Keratinocyte (primary cell): Measurements from ENCODE around the gene ABLIM2. TPM values are rescaled to one million over a fixed set of nuclear protein-coding genes. Genes with fewer than 3 reads are reported as not detected.
"Not testable (repeated sequence)": the region's sequence is repeated elsewhere in the genome, so short reads cannot be mapped to it uniquely, and the experiment has no call there.

Experiments used
- DNase-seq: peaks from one replicate; pipeline ENCODE4 v3.0.0-alpha.2; 2011; ENCODE audit warnings: low read depth, missing footprints, low spot score
- FAIRE-seq: peaks from 2 replicates; lab custom pipeline; 2011; peaks lifted over from hg19 to GRCh38; lab: Jason Lieb, UNC
- H2AFZ ChIP-seq: 2 replicates; pipeline ENCODE4 v1.6.0; 2012; ENCODE audit warnings: low read length, control low read depth, inconsistent platforms; ENCODE audit not compliant: control insufficient read depth
- H3K27ac ChIP-seq: 2 replicates; pipeline ENCODE4 v1.5.1; 2011; ENCODE audit warnings: low read length; ENCODE audit not compliant: control insufficient read depth, insufficient read depth
- H3K27me3 ChIP-seq: 3 replicates; pipeline ENCODE4 v1.6.0; 2011; ENCODE audit warnings: low read length; ENCODE audit not compliant: control insufficient read depth, insufficient read depth; ENCODE audit errors: extremely low read depth
- H3K36me3 ChIP-seq, 2 experiments: 2 replicates in 1 of 2; 3 replicates in 1 of 2; pipeline ENCODE4 v1.5.1; 2011; ENCODE audit warnings: low read length in 2 of 2, mild to moderate bottlenecking in 1 of 2; ENCODE audit not compliant: control insufficient read depth in 2 of 2, insufficient read depth in 2 of 2; ENCODE audit errors: extremely low read depth in 1 of 2
- H3K4me1 ChIP-seq: 3 replicates; pipeline ENCODE4 v1.5.1; 2011; ENCODE audit warnings: low read length; ENCODE audit not compliant: control insufficient read depth, insufficient read depth; ENCODE audit errors: extremely low read depth
- H3K4me2 ChIP-seq: 3 replicates; pipeline ENCODE4 v1.6.0; 2011; ENCODE audit warnings: low read depth, low read length; ENCODE audit not compliant: control insufficient read depth, insufficient read depth; ENCODE audit errors: extremely low read depth
- H3K4me3 ChIP-seq, 3 experiments: fragments of 200-600 bp in 1 of 3; sonication (generic) in 1 of 3; 2 replicates in 2 of 3; 3 replicates in 1 of 3; pipeline ENCODE4 v1.5.1; 2011 to 2016; ENCODE audit warnings: low read length in 3 of 3, mild to moderate bottlenecking in 3 of 3, control low read depth in 2 of 3, inconsistent platforms in 1 of 3, low read depth in 1 of 3, mixed read lengths in 1 of 3, mixed run types in 1 of 3, moderate library complexity in 1 of 3; ENCODE audit not compliant: control insufficient read depth in 2 of 3, insufficient read depth in 2 of 3; ENCODE audit errors: extremely low read depth in 1 of 3
- H3K79me2 ChIP-seq: 2 replicates; pipeline ENCODE4 v1.6.0; 2012; ENCODE audit warnings: low read length; ENCODE audit not compliant: control insufficient read depth, insufficient read depth
- H3K9ac ChIP-seq: 3 replicates; pipeline ENCODE4 v1.6.0; 2011; ENCODE audit warnings: low read length; ENCODE audit not compliant: control insufficient read depth, insufficient read depth; ENCODE audit errors: extremely low read depth
- H3K9me1 ChIP-seq: 3 replicates; pipeline ENCODE4 v1.6.0; 2011; ENCODE audit warnings: low read length; ENCODE audit not compliant: control insufficient read depth, insufficient read depth; ENCODE audit errors: extremely low read depth
- H3K9me3 ChIP-seq: 2 replicates; pipeline ENCODE4 v1.5.1; 2012; ENCODE audit warnings: low read depth, low read length; ENCODE audit not compliant: control insufficient read depth
- H4K20me1 ChIP-seq: 3 replicates; pipeline ENCODE4 v1.6.0; 2011; ENCODE audit warnings: low read length; ENCODE audit not compliant: control insufficient read depth, insufficient read depth; ENCODE audit errors: extremely low read depth
- CTCF ChIP-seq, 3 experiments: IDR thresholded peaks in 1 of 3; conservative IDR thresholded peaks in 1 of 3; optimal IDR thresholded peaks in 1 of 3; 2 replicates in 2 of 3; 3 replicates in 1 of 3; pipeline versions ENCODE3 to v1.5.1; 2011; ENCODE audit warnings: low read length in 3 of 3, mild to moderate bottlenecking in 3 of 3, moderate library complexity in 2 of 3, control low read depth in 1 of 3, inconsistent platforms in 1 of 3; ENCODE audit not compliant: insufficient read depth in 2 of 3; ENCODE audit errors: extremely low read depth in 1 of 3
- EZH2 ChIP-seq: IDR thresholded peaks from one replicate; pipeline ENCODE4 v1.6.1; 2012; ENCODE audit warnings: inconsistent platforms, mild to moderate bottlenecking, low read length, moderate library complexity
- dilution Hi-C: fragments of 300-500 bp; cut with MboI; formaldehyde crosslinking; loops from one replicate; pipeline ENCODE4 v1.7.0; 2020; ENCODE audit warnings: low sequenced_read_pairs; ENCODE audit not compliant: extremely low pct_ligation_motif_present
- polyA plus RNA-seq, 5 experiments: library from polyadenylated mRNA; depleted of rRNA in 3 of 5; stranded (reverse) in 3 of 5; stranded (forward) in 1 of 5; unstranded in 1 of 5; fragments of >200 nt; gene quantifications; 1 replicate in 1 of 5; 2 replicates in 3 of 5; 3 replicates in 1 of 5; pipeline versions ENCODE4 v1.2.1 to v1.2.3, GENCODE V29; 2011 to 2012; ENCODE audit warnings: missing spikeins in 2 of 5, low read depth in 1 of 5, low replicate concordance in 1 of 5

The ABLIM2 gene
- polyA plus RNA-seq, 1 donor (not counting 4 experiments of a cell fraction or from before 2014, with no cell fraction given) = 0.94 TPM

GRCh38 chr4:8140915-8141314 is 17.7 kb downstream of the ABLIM2 start:
- Histone ChIP-seq H3K79me2 (no peaks in the 10 kb centered on the region), H3K9me1 (no peaks in the 10 kb centered on the region), H3K4me2 (no peak overlapping the region), H3K4me3 (no peak overlapping the region), H3K9ac (no peak overlapping the region), H4K20me1 (no peaks in the 10 kb centered on the region), H3K27ac (no peak overlapping the region), H2AFZ (no peak overlapping the region), H3K9me3 (no peaks in the 10 kb centered on the region), H3K27me3 (peaks cover 22% of the 10 kb centered on the region), H3K36me3 (no peaks in the 10 kb centered on the region), H3K4me1 (no peaks in the 10 kb centered on the region)
- DNase-seq (no peak), FAIRE-seq (no peak)
- dilution Hi-C loops = no loop called here
- TF ChIP-seq CTCF (optimal IDR thresholded peaks at IDR 0.05 in 1 of 3, IDR thresholded peaks at IDR 0.05 in 1 of 3, conservative IDR thresholded peaks at IDR 0.05 in 1 of 3; ENCODE audit: extremely low read depth in 1 of 3, insufficient read depth in 2 of 3, low read length in 3 of 3) = no peak
- TF ChIP-seq EZH2 = no peak

- H3K4me2 ChIP-seq, H3K4me3 ChIP-seq, H4K20me1 ChIP-seq, H3K9me1 ChIP-seq, H3K4me1 ChIP-seq, H2AFZ ChIP-seq, H3K27ac ChIP-seq, H3K36me3 ChIP-seq, DNase-seq, FAIRE-seq, H3K79me2 ChIP-seq, H3K9ac ChIP-seq, dilution Hi-C loops, H3K9me3 ChIP-seq: not testable (repeated sequence)
- H3K27me3 ChIP-seq = peaks cover 15% of the 10 kb centered on the region
Measured at GRCh38 chr4:8139726-8140125, 18.9 kb downstream of the ABLIM2 start.

GRCh38 chr4:8136972-8137710 is 21.5 kb downstream of the ABLIM2 start:
- FAIRE-seq (no peak), DNase-seq (no peak)
- Histone ChIP-seq H3K9me3 (no peaks in the 10 kb centered on the region), H2AFZ (no peak overlapping the region), H3K36me3 (no peaks in the 10 kb centered on the region), H3K4me2 (no peak overlapping the region), H3K79me2 (no peaks in the 10 kb centered on the region), H4K20me1 (no peaks in the 10 kb centered on the region), H3K4me1 (no peaks in the 10 kb centered on the region), H3K9me1 (no peaks in the 10 kb centered on the region), H3K9ac (no peak overlapping the region), H3K27me3 (peaks cover 5% of the 10 kb centered on the region), H3K27ac (no peak overlapping the region), H3K4me3 (no peak overlapping the region)
- no peak for TF ChIP-seq CTCF (optimal IDR thresholded peaks at IDR 0.05 in 1 of 3, IDR thresholded peaks at IDR 0.05 in 1 of 3, conservative IDR thresholded peaks at IDR 0.05 in 1 of 3; ENCODE audit: extremely low read depth in 1 of 3, insufficient read depth in 2 of 3, low read length in 3 of 3)
- no peak for TF ChIP-seq EZH2
- dilution Hi-C loops = no loop called here
